ENCODE data around the gene BCR.

BCR gene

DNA sequence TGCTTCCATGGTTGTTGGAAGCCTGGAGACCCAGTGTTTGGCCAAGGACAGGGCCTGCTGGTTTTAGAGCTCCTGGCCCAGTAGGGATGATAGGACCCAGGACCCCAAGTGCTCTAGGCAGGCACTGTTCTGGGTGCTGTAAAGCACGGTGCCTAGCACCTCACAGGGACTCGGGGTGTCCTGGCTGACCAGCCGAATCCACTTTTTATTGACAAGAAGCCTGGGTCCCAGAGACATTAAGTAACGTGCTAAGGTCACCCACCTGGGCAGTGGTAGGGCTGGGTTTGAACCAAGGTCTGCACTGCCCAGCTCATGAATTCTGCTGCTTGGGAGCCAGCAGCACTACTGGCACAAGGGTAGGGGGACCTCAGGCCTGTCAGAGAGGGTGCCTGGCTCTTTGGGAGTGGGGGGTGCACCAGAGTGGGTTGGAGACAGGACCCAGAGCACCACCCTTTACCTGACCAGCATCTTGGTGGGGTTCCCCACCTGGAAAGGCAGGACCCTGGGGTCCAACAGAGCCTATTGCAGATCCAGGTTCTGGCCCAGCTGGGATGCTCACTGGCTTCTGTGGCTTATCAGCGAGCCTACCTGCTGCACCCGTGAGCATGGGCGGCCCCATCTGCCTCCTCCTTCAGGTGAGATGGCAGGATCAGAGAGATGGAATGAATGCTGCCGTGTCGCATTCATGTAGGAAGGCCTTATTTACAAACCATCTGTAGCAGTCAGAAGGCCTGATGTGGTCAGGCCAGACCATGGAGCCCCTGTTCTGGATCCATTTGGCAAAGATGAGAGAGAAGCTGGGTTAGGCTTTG is 52.0 kb downstream of the BCR start:
- no peak for DNase-seq

DNA sequence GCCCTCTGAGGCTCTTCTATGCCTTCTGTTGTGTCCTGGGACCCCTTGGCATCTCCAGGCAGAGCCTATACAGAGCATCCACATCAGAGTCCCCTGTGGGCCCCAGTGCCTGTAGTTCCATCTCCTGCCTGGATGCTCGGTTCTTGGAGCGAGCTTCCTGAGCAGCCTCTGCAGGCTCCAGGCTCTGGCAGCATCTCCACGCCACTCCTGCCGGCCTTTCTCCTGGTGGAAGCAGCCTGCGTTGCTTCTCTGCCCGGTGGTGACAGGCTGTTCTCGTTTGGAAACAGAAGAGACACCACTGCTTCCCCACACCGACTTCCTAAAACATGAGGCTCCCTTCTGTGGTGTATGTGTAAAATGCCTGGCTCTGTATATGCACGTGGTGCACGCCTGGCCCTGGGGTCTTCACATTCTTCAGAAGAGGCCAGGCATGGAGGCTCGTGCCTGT is 52.8 kb downstream of the BCR start:
- no peak for DNase-seq

DNA sequence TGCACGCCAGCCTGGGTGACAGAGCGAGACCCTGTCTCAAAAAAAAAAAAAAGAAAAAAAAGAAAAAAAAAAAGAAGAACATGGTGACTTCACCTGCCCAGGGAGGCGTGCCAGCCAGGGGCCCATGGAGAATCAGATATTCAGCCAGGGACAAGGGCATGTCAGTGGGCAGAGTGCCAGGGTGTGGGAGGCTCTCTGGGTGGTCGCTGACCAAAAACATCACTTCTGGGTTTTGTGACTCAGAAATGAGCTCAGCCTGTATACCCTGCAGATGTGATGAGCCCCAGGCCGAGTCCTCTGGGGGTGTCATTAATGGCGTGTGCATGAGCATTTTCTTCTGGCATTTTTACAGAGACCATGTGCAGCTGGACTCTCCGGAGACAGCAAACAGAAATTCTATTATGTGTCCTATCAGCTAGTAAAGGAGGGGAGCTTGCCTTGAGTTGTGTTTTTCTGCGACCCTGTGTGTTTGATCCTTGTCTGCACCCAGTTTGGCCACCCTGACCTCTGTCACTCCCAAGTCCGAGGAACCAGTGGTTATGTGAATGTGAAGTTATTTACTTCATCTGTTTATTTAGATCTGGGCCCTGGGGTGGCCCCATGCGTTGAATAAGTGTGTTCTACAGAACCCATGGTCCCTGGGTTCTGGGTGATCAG is 53.6 kb downstream of the BCR start:
- peak; percentile 86 for DNase-seq

DNA sequence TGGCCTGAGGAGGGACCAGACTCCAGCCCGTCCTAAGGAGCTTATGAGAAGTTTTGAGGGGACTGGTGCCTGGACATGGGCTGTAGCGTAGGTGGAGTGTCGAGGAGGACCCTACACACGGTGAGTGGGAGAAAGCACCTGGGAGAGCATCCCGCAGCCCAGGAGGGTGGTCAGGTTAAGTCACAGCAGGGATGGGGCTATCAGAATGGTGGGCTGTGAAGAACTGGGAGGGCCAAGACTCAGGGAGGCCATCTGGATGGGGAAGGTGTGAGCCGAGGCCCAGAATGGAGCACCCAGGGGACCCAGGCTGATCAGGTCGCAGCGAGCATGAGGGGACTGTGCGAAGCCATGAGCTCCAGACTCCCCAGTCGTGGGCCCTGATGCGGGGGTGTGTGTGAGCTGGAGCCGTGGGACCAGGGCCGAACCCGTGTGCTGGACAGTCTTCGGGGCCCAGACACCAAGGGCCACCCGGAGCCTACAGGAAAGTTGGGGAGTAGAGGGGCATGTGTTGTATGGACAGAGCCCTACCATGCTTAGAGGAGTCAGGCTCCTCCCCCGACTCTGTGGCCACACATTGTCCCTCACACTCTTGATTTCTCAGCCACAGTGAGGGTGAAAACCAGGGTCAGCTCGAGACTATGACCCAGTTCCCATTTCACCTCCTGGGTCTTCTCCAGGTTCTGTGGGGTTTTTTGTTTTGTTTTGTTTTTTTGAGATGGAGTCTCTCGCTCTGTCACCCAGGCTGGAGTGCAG is 54.3 kb downstream of the BCR start:
- DNase-seq = no peak

DNA sequence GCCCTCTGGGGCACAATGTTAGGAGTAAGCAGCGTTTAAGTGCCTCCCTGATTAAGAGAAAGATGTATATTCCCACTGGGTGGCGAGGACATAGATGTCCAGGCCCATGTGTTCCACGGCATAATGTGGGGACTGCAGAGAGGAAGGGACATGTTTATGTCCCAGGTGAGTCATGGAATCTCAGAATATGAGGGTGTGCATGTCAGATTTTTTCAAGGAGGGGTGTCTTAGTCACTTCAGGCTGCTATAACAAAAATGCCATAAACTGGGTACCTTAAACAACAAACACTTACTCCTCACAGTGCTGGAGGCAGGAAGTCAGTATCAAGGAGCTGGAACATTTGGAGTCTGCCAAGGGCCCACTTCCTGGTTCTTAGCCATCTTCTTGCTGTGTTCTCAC is 55.1 kb downstream of the BCR start:
- DNase-seq = no peak

DNA sequence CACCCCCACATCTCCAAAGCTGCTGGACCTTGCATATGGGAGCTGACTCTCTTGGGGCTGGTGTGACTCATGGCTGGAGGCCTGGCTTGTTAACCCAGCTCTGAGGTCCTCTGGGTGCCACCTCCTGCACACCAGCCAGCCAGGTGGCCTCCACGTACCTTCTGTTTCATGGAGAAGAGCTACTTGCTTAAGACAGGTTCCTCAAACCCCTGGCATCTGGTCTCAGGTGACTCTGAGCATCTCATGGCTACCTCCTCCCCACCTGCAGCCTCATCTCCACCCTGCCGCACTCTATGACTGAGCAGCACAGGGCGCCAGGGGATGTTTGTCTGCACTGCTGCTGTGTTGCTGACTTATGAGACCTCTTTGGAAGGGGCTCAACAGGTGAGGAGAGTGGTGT is 55.7 kb downstream of the BCR start:
- DNase-seq = no peak

DNA sequence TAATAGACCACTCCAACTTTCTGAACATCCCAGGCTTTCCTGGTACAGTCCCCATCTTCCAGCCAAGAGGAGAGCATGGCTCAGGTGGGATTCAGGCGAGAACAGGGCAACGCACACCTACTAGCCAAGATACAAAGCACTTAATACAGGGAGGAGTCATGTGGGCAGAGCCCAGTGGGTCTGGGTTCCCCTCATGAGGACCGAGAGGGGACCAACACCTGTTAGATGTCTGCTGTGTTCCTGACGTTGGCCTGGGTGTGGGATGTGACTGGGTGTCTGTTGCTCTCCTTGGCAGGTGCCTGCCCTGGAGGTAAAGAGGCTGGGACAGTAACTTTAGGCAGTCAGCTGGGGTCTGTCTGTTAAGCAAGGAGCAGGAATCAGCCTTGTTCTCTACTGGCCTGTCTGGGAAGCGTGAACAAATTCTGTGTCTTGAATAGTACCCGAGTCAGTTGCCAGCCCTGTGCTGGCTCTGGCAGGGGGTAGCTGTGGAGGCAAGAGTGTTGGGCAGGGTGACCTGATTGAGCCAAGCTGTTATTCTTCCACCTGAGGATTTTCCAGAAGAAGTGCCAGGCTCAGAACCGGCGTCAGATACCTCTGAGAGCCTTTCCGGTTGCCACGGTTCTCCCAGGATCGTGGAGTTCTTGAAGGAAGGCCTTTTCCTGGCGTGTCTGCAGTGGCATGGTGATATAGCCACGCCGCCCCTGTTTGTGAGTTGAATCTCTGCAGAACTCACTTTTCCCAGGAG is 56.3 kb downstream of the BCR start:
- no peak for DNase-seq

DNA sequence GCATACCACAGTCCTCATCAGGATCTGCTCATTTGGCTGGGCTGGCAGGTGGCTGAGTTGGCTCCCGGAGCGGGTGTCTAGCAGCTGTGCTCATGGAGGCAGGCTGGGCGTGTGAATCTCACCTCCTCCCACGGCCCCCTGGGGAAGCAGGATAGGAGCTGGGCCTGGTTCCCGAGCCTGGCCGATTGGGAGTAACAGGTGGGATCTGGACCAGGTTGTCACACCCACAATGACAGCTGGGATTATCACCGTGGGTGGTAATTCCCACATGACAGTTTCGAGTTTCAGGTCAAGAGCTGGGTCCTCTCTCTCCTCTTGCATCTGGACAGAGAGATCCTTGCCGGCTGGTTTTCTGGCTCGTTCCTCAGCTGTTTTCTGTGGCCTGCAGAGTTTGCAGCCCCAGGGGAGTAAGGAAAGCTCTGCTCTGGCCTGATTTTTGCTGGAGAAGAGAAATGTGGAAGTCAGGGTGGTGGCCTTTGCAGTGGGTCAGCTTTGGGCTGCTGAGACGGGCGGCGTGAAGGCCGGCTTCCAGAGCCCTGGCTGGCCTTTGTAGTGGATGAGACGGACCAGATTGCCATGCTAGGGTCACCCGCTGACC is 57.0 kb downstream of the BCR start:
- DNase-seq = no peak

DNA sequence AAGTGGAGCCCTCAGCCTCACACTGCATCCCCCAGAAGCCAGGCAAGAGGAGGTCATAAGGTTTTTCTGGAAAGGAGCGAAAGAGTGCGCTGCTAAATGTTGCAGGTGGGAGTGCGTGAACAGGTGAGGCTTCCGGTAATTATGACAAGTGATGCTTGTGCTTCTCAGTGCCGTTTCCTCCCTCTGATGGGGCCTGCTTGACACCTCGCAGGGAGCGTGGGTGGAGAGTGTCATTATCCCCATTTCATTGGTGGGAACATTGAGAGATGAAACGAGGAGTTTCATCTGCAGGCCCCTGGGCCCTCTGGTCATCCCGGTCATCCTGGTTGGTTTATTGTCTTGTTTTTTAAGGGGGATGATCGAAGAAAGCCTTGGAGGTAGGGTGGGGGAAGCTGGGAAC is 57.5 kb downstream of the BCR start:
- peak; percentile 65 for DNase-seq

DNA sequence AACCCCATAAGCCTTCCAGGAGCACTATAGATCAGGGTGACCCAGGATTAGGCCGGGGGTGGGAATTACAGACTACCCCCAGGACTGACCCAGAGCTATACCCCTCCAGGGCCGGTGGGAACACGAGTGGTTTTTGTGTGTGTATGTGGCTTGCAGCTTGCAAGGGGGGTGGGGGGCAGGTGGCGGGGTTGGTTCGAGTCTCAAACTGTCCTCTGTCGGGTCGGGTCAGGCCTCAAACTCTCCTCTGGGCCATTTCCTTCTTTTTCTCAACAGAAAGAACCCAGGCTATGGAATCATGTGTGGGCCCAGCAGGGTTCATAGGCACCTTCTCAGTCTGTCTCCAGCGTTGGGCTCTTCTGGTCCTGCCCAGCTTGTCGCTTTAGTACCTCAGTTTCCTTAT is 58.4 kb downstream of the BCR start:
- DNase-seq = no peak

DNA sequence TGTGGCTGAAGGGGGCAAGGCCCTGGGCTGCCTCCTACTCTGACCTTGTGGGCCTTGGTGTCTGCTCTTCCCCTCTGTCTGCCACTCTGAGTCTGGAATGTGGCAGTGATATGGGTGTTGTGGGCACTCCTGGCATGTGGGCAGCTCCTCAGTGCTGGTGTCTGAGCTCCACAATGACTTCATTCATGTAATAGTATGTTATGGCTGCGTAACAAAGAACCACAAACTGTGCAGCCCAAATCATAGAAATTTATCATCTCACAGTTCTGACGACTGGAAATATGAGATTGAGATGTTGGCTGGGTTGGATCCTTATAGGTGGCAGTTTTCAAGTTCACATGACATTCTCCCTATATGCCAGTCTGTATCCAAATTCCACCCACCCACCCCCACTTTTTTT is 59.1 kb downstream of the BCR start:
- DNase-seq = no peak

DNA sequence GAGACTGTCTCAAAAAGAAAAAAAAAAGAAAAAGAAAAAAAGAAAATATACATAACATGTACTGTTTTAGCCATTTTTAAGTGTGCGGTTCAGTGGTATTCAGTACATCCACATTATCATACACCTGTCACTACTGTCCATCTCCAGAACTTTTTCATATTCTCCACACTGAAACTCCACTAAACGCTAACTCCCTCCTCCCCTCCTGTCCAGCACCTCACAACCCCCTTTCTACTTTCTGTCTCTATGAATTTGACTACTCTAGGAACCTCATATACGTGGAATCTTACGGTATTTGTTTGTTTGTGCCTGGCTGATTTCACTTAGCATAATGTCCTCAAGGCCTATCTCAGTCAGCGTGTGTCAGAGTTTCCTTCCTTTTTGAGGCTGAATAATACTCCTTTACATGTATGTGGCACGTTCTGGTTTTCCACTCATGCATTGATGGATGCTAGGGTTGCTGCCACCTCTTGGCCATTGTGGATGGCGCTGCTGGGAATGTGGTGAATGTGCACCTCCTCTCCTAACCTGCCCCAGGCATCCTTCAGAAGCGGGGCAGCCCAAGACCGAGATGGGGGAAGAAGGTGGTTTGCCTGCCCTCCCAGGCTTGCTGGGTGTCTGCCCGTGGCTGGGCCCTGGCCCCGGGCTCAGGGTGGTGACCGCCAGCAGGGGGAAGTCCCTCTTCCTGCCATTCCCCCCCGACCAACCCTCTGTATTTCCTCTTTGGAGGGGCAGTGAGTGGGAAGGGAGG is 60.5 kb downstream of the BCR start:
- peak; percentile 57 for DNase-seq

DNA sequence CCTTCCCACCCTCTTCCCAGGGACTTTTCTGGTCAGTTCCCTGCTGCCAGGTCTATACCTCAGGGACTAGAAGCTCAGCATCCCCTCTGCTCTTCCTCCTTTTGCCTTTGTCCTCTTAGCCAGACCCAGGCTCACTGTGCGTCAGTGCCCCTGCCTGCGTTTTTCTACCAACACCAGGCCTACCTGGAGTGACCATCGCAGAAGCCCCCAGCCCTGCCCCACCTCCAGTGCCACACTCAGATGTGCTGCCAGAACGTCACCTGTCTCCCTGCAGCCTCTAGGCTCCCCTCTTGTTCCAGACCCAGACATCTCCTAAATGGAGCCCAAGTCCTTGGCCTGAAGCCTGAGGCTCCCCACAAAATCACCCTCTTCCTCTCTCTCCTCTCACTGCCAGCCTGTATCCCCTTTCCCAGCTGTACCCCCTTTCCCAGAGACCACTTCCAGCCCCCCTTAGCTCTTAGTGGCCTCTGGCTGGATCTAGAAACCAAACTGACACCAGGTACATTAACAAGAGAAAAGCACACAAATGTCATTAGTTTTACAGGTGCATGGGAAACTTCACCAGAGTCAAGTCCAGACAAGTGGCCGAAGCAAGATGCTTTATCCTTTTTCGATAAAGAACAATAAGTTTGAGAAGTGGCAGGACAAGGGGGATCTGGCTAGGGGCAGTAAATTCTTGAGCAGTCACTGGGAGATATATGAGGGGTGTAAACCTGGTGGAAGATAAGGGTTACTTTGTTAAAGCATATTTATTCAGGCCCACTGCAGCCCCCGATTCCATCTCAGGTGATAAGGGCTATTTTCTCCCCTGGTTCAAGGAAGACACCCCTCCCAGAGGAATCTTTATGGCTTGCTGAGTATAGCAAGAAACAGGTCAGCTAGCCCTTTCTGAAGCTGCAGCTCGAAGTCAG is 61.5 kb downstream of the BCR start:
- DNase-seq = no peak

DNA sequence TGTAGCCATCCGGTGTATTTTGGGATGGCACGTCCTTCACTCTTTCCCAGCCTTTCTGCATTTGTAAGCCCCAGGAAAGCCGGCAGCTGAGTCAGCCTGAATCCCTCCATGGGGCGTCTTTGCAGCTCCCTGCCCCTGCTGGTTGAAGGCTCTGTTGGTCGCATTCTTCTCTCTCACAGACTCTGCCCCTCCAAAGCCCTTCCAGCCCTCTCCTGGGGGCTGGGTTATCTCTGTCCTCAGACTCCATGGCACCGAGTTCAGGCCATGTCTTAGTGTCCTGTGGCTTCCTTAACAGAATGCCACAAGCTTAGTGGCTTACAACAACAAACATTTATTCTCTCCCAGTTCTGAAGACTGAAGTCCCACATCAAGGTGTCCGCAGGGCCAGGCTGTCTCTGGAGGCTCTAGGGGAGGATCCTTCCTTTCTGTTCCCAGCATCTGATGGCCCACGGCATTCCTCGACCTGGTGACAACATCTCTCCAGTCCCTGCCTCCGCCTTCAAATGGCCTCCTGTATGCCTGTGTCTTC is 62.2 kb downstream of the BCR start:
- DNase-seq = no peak

DNA sequence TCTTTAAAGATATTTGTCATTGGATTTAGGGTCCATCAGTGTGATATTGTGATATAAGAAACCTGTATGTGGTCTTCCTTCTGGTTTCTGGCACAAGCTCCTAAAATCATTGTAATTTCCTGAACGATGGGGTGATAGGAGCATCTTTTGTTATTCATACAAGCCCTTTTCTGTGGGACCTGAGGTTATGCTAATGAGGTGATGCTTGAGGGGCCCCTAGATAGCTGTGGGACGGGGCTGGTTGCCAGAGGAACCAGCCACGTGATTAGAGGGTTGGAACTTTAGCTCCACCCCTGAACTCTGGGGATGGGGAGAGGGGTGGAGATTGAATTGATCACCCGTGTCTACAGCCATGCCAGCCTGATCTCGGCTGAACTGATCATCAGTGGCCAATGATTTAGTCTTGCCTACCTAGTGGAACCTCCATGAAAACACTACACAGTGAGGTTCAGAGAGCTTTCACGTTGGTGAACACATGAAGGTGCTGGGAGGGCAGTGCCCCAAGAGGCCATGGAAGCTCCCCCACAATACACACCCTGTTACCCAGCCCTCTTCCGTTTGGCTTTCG is 62.8 kb downstream of the BCR start:
- DNase-seq = peak; percentile 83

DNA sequence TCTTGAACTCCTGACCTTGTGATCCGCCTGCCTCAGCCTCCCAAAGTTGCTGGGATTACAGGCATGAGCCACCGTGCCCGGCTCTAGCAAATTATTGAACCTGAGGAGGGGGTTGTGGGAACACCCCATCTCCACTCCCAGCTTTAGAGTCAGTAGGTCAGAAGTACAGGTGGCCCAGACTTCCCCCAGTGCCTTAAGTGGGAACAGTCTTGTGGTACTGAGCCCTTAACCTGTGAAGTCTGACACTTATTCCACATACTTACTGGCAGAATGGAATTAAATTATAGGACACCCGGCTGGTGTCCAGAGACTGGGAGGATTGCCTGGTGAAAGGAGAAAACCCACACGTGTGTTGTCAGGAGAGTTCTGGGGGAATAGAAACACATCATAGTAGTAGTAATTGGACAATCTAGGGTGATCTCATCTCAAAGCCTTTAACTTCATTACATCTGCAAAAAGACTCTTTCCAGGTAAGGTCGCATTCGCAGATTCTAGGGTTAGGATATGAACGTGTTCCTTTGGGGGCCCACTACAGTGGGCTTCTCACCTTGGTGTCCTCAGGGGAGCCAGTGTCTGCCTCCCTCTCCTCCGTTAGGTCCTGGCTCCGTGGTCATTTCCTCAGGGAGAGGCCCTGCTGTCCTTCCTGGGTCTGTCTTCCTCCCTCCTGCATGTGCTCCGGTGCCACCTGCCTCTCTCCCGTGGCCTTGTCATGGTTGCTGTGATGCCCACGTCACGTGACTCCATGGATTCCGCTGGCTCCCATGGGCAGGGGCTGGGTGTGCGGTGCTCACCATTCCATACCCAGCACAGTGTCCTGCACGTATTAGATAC is 63.8 kb downstream of the BCR start:
- no peak for DNase-seq

DNA sequence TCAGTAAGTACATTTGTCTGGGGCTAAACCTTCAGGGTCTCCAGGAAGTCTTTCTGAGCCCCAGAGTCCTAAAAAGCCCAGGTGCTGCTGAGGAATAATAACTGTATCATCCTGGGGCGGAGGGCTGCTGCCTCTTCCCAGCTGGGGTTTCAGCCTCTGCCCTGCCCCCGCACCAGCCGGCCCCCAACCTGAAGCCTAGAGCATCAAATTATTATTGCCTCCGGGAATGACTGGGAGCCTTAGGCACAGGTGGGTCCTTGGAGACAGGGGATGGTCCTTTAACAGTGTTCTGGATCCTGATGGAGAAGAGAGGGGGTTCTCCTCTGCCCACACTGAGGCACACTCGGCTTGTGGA is 64.4 kb downstream of the BCR start:
- DNase-seq = no peak

DNA sequence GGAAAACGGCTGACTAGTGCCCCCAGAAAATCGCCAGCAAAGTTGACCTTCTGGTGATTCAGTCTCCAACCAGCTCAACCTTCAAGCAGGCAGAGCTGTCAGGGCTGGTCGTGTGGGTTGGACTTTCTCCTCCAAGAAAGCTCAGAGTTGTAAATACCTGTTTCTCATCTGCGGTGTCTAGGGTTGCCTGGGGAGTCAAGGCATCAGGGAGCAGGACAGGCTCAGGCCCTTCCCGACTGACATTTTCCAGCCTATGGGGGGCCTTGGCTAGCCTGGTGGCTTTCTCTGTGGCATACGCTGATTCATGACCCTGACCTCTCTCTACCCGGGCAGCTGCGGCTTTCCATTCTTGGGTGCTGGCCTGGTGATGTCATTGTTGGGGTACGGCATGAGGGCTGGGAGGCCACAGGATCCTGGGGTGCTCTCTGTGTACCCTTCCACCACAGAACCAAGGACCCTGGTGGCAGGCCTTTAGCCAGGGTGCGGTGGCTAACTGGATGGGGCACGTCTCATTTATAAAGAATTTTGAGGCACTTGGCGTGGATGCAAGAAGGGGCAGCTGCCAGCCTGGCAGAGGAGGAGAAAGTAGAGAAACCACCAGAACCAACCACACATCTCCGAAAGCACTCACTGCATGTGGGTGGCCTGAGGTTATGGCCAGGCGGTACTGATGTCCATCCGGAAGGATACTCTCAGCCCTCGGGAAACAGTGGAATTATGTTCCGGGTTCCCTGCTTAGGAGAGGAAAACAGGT is 64.9 kb downstream of the BCR start:
- DNase-seq = no peak

DNA sequence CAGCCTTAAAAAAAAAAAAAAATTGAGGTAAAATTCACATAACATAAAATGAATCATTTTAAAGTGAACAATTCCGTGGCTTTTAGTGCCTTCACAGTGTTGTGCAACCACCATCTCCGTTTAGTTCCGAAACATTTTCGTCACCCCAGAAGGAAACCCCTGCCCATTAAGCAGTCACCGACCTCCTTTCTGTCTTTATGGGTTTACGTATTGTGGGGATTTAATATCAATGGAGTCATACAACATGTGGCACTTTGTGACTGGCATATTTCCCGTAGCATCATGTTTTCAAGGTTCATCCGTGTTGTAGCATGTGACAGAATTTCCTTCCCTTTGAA is 65.5 kb downstream of the BCR start:
- DNase-seq = no peak
